Measurements from ENCODE around the gene HYCC1.
"Not testable (repeated sequence)": the region's sequence is repeated elsewhere in the genome, so short reads cannot be mapped to it uniquely, and the experiment has no call there.

The HYCC1 gene

DNA sequence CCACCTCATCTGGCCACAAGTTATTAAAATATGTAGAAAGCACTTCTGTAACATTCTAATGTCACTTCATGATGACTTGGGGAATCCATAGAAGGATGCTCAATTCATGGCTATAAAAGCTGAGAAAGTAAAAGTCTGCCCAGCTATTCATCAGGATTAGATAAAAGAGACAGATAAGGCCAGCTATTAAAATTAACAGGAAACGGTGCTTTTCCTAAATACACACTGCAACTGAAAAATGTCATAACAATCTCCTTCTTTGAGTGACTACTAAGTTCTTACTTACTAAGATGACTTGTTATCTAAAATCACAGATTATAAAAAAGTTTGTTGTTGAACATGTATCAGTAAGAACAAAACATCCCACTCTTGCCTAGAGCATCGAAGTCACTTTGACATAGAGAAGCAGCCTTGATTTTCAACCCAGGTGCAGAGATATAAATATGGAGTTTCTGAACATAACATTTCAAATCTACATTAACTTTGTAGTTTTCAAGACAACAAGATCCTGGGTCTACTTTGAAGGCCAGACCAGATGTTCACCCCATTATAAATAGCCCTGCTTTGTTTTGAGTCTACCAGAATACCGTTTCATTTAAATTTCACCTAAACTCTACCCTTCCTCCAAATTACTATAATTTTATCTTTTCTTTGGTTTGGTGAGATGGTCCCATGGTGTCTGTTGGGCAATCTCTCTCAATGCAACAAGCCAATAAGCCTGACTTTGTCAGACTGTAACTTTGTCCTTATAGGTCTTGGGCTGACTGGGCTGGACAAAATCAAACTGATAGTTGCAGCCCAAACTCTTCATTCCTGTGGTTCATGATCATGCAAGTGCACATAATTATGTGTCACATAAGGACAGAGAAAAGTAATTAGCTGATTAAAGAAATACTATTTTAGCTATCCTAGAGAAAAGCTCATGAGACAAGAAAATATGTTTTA, 24.0 kb downstream of the HYCC1 start:
- no peak for DNase-seq (ENCODE audit: low read depth in 1 of 2, low spot score in 1 of 2)

DNA sequence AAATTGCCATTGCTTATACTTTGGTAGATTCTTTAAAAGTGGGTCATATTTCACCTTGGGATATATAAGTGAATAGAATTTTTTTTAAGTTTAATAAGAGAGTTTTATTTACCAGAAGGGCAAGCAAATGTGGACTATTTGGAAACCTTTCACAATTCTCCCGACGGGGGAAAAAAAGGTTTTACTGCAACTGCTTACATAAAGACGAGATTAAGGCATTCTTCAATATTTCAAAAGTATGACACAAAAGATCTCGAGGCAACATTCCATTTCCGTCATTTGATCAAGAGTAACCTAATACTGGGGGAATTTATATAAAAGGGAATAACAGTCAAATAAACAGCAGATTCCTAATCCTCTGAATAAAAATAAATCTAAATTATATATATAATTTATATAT, 28.5 kb downstream of the HYCC1 start:
- no peak for DNase-seq (ENCODE audit: low read depth in 1 of 2, low spot score in 1 of 2)

- DNase-seq (ENCODE audit: low read depth in 1 of 2, low spot score in 1 of 2): no peak
Measured at GRCh38 chr7:22983257-22983855, 30.6 kb downstream of the HYCC1 start.

GRCh38 chr7:22980422-22980821, 33.5 kb downstream of the HYCC1 start:
- DNase-seq (ENCODE audit: low read depth in 1 of 2, low spot score in 1 of 2): no peak

DNA sequence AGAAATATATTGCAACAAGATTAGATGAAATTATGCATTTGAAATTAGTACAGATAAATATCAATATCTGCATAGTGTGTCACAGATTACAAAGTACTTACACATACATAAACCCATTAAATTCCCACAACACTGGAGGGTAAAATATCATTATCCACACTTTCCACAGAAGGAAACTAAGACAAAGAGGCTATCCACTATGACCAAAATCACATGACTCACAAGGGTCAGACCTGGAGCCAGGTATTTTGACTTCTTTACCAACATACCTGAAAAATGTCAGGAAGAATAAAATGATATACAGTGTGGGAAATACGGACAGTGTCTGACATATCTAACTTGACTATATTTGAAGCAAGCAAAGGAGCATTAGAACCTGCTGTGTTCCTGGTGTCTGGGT, 34.1 kb downstream of the HYCC1 start:
- DNase-seq (ENCODE audit: low read depth in 1 of 2, low spot score in 1 of 2): no peak

DNA sequence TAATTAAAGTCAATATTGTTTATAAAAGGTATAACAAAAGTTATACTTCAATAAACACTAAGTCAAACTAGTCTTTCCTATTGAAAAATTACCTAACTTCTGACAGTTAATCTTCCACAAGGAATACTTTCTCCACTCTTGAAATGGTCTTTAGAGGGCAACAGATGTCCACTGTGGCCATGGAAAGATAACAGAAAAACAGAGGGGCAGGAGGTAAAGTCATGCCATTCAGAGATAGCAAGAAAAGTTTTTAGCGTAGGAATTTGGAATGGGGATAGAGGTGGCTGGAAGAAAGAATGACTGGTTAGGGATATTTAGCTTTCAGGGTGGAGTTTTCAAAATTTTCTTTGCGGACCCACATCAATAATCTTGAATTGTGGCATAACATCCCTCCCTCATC, 34.7 kb downstream of the HYCC1 start:
- no peak for DNase-seq (ENCODE audit: low read depth in 1 of 2, low spot score in 1 of 2)

DNA sequence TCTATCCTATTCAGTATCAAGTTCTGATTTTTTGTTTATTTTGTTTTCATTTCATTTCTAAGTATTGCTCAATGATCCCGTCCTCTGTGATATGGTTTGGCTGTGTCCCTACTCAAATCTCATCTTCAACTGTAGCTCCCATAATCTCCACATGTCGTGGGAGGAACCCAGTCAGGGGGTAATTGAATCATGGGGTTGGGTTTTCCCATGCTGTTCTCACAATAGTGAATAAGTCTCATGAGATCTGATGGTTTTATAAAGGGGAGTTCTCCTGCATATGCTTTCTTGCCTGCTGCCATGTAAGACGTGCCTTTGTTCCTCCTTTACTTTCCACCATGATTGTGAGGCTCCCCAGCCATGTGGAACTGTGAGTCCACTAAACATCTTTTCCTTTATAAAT, 39.3 kb downstream of the HYCC1 start:
- not testable (repeated sequence) for DNase-seq (ENCODE audit: low read depth in 1 of 2, low spot score in 1 of 2)

DNA sequence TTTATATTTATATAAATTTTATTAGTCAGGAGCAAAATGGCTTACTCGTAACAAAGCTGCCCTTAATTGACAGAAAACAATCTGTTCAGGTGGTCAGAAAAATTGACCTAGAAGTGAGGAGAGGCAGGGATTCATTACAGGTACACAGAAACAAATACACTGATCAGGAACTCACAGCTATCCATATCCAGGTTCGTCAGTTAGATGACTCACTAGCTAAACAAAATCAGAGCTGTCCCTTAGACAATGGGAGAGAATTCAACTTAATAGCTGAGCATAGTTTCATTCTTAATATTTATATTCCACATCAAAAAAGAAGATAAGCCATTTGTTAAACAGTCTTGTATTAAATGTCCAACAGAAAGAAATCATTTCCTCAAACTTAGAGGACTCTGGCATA, 41.7 kb downstream of the HYCC1 start:
- no peak for DNase-seq (ENCODE audit: low read depth in 1 of 2, low spot score in 1 of 2)

GRCh38 chr7:22969010-22969431, 44.9 kb downstream of the HYCC1 start:
- DNase-seq (ENCODE audit: low read depth in 1 of 2, low spot score in 1 of 2): no peak

All from stimulated activated CD4-positive, alpha-beta T cell treated with anti-CD3 and anti-CD28 coated beads, Interleukin-15, amount 100 ng/mL, for 1 hour (primary cell).